NOMO-1 treated with dmso at 0.1 percent for 144 hours (cell line): ENCODE measurements around the gene ANXA2.

Experiments
- DNase-seq: peaks from one replicate; lab custom pipeline; 2025; ENCODE audit not compliant: unreplicated experiment; lab: John Stamatoyannopoulos, UW

Gene ANXA2

DNA sequence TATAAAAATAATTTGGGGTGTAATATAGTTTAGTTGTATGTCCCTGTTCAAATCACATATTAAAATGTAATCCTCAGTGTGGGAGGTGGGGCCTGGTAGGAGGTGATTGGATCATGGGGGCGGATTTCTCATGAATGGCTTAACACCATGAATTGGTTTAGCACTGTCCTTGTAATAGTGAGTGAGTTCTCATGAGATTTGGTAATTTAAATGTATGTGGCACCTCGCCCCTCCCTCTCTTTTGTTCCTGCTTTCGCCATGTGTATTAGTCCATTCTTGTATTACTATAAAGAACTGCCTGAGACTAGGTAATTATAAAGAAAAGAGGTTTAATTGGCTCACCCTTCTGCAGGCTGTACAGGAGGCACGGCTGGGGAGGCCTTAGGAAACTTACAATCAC lies 83.9 kb downstream of the ANXA2 start:
- DNase-seq: no peak

- DNase-seq: no peak
Measured at GRCh38 chr15:60307034-60307433, 90.8 kb downstream of the ANXA2 start.

DNA sequence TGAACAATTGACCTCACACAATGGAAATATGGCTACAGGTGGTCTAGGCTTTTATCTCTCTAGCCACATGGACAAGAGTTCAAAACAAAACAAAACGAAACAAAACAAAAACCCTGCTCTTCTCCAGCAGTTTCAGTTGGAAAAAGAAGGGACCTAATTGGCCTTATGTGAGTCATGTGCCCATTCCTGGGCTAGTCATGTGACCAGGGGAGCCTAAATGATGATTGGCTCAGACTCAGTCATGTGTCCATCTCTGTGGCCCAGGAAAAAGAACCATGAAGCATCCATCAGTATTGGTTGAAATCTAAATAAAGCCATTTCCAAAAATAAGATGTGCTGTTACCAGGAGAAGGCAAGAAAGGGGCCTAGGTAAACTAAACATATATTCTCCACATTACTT lies 96.8 kb downstream of the ANXA2 start:
- no peak for DNase-seq

- no peak for DNase-seq
Measured at GRCh38 chr15:60299452-60300047, 98.2 kb downstream of the ANXA2 start.
